Embryonic facial prominence (tissue), 1 donor: ENCODE measurements around the gene WASL.
"Not testable (repeated sequence)": the region's sequence is repeated elsewhere in the genome, so short reads cannot be mapped to it uniquely, and the experiment has no call there.

Source experiments
- DNase-seq: peaks from one replicate; pipeline ENCODE4 v3.0.0-alpha.2; 2016; ENCODE audit errors: extremely low spot score

Gene WASL

DNA sequence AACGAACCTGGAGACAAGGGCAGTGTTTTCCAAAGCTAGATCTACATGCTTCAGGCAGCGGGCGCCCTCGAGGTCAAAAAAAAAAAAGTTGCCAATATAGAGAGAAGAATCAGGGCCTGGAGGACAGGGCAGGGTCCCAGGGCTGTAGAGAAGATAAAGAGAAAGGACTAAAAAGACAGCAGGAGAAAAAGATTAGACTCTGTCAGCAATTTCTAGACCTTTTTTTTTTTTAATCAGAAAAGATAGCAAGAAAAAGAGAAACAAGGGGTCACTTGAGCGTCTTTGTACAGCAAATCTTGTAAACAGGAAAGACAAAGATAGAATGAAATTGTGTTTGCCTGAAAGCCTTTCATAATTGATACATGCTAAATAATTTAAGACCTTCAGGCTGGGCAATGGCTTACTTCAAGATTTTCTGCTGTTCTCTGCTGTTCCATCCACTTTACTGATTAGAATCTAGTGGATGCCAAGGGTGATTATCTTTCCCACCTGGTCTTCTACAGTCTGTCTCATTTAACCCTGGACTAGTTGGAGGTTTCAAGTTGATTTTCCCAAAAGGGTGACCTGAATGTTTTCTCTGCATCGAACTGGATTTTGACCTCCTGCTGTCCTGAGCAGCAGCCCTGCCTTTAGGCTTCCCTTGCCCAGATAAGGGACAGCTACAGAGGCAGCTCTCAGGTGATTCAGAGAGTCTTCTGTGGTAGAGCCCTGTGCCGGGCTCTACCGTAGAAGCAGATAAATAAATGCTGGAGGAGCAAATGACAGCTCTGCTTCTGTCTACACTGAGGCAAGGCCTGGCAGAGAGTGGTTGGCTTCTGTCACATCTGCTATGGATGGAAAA, 88.1 kb downstream of the WASL start:
- DNase-seq: no peak

DNA sequence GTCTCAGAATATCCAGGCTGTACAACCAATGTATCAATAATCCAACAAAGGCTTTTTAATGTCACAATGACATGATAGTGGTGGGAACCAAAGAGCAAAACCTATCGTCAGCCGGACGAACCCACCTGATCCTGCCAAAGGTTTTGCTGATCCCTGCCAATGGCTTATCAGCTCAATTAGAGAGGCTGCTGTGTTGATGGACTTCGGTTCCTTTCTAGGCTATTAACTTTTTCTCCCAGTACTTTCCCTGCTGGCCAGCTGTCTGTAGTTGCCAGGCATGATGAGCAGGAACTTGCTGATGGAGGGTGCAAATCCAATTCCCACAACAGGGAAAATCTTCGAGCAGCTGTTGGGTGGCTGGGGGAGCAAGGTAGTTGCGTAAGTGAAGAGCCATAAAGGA, 90.8 kb downstream of the WASL start:
- DNase-seq: no peak

DNA sequence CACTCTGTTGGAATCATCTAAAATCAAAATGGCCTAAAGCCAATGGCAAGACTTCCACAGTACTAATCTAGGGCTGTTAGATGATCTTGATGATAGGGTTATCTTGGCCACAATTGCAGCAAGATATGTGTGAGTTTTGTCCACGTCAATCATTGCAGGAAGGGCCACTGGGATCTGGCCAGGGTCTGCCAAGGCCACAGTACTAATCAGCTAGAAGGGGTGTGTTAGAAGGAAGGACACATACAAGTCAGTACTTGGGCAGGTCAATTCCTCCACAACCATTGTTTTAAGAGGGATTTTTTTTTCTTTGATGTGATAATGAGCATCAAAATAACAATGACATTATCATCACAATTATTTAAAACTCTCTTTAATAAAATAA, 91.5 kb downstream of the WASL start:
- no peak for DNase-seq

DNA sequence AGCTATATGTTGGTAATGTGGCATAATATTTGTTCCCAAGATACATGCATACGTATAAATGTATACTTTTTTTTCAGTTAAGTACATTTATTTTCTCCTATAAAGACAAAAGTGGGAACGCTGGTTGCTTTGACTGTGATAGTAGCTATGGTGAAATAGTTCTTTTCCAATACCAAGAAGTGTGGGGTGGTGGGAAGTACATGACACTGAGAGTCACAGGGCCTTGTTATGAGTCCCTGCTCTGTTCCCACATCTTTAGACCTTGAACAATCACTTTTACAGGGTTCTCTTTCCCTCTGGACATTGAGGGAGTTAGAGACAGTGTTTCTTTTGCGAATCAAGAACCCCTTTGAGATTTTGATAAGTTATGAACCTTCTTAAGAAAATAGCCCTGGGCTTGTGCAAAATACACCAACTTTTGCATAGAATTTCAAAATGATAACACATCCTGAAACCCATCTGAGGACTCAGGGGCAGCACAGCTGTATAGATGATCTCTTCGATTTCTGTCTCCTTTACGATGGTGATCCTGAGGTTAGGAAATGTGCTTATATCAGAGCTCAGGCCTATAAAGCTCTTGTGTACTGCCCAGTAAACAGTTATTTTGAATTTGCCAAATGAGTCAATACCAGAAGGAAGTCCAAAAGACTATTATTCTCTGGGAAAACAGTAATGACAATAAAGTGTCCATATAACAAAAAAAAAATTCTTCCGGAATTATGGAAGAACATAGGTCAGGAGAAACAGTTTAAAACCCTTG, 92.1 kb downstream of the WASL start:
- DNase-seq: no peak

DNA sequence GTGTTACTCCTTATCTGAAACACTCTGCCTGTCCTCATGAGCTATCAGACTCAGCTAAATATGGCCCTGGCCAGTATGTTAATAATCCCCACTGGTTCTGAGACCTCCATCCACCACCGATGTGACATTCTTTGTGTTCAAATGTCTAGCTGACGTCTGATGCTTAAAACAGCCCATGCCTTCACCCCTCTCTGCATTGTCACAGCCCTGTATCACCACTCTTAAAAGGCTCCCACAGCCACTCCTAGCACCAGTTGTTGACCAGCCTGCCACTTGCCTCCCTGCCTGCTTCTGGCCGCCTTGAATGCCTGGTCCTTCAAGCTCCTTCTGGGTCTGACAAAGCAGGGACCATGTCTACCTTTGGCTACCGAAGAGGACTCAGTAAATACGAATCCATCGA, 93.2 kb downstream of the WASL start, which contains the start of gene LMOD2:
Gene LMOD2 (plus strand): TSS at position 253 of the 400 bp plus-strand sequence. CDS start 98 bp downstream, at position 351.
- no peak for DNase-seq

DNA sequence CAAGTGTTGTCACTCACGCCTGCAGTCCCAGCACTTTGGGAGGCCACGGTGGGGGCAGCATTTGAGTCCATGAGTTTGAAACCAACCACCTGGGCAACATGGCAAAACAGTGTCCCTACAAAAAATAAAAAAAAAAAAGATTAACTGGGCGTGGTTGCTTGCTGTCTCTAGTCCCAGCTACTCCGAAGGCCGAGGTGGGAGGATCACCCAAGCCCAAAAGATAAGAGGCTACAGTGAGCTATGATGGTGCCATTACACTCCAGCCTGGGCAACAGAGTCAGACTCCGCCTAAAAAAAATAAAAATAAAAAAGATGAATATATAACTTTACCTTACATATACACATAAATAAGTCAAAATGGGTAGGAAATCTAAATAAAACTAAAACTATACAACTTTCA, 95.6 kb downstream of the WASL start:
- no peak for DNase-seq

DNA sequence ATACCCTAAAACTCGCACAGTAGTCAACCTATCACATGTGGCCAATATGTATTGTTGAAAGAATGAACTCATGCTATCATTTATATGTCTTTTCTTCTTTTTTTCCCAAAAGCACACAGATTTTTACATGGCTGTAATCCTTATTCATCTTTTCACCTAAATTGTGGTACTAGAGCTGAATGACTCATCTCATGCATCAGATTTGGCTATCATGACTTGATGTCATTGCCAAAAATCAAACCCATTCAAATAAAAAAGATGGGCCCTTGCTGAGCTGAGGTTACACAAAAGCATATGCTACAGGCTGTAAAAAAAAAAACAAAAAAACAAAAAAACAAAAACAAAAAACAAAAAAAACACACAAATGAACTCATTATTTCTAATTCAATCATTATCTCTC, 96.4 kb downstream of the WASL start:
- no peak for DNase-seq

DNA sequence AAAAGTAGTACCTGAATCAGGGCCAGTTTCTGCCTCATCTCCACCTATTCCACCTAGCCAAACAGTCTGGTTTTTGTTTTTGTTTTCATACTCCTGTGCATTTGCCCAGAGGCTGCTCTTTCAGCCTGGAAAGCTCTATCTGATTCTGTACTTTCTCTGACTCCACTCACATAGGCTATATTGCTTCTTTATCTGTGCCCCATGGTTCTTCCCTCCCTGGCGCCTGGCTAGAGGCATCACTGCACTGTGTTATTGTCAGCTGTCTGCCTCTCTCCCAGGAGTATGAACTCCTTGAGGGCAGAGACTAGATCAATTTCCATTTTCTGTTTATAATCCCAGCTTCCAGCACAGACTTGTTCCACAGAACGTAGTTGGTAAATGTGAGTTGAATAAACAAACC, 98.2 kb downstream of the WASL start:
- no peak for DNase-seq

DNA sequence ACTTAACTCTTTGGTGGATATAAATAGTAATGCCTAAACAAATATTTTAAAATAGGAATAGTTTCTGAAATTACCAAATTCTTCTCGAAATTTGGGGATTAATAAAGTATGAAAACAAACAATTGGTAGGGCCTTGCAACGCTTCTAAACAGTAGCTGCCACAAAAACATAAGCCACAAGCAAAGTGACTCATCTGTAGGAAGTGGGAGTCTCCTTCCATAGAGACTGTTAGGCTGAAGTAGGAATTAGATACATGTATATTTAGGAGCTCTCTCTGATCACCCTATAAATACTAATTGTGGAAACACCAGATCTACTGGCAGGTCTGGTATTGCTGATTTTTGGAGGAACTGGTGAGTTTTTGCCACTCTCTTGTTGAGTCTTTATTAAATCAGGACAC, 98.8 kb downstream of the WASL start:
- DNase-seq: no peak

DNA sequence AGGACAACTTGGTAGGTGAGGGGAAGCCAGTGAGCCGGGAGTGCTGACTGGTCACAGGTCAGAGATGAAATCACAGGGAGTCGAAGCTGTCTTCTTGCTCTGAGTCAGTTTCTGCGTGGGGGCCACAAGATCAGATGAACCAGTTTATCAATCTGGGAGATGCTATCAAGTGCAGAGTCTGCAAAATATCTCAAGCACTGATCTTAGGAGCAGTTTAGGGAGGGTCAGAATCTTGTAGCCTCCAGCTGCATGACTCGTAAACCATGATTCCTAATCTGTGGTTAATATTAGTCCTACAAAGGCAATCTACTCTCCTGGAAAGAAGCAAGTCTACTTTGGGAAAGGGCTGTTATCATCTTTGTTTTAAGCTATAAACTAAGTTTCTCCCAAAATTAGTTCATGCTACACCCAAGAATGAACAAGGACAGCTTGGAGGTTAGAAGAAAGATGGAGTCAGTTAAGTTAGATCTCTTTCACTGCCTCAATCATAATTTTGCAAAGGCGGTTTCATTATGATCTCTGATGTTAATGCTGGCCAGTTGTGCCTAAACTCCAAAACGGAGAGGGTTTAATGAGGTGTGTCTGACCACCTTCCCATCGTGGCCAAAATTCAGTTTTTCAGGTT, 101.6 kb downstream of the WASL start:
- DNase-seq: no peak

DNA sequence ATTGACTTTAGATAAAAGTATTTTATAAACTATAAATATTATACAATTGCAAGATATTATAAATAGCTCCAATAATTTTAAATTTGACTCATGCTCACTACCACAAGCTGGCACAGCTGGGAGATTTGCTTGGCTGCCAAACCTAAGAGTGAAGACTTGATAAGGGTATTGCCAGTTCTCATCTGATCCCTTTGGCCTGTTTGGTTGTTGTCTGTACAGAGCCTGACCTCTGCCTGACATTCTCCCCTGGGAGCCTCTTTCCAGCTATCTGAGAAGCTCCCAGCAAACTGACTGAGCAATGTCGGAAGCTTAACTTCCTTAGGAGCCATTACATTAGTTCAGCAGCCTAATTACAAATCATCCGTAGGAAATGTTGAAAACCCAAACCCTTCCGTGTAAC, 103.3 kb downstream of the WASL start:
- no peak for DNase-seq

DNA sequence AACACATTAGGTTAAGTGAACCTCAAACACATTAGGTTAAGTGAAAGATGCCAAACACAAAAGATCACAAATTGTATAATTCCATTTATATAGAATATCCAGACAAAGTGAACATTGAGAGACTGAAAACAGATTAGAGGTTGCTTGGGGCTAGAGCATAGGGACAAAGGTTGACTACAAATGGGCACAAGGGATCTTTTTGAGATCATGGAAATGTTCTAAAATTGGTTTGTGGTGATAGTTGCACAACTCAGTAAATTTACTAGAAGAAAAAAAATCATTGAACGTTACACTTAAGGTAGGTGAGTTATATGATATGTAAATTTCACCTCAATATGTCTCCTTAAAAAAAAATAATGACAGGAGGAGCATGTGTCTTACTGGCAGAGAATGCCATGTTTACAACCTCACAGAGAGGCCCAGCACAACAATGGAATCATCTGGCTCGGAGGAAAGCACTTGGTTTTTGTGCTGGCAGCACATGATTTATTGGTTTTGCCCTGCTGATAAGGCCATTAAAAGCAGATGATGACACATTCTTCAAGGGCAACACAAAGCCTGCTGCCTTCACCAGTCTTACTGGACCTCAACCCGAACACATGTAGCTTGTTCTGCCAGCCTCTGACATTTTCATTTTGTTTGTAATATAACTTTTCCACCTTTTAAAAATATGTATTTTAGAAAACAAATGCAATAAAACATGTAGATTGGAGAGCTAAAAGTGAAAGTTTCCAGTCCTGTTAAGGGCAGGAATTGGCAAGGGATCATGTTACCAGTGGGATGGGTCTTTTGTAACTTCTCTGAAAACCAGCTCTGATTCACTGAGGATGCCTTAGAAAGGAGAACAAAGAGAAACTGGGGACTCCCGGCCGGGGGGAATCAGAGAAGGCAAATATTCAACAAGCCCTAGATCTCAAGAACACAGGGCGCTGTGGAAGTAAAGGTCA, 105.0 kb downstream of the WASL start:
- no peak for DNase-seq

DNA sequence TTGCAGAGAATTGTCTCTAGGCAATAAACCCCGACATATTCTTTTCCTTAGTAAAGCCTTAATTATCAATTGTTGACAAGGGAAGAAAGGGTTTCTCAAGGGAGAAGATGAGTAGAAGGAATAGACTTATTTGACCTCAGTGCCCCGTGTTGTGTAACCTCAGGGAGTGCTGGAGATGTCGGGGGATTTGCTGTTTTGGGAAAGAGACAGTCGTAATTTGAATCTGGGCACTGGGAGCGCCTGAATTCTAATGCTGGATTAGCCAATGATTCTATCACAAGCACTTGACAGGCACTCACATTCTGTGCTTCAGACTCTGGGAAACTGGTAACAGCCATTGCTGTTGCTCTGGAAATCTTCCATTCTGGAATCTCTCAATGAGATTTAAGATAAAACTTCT, 106.9 kb downstream of the WASL start:
- DNase-seq: no peak

DNA sequence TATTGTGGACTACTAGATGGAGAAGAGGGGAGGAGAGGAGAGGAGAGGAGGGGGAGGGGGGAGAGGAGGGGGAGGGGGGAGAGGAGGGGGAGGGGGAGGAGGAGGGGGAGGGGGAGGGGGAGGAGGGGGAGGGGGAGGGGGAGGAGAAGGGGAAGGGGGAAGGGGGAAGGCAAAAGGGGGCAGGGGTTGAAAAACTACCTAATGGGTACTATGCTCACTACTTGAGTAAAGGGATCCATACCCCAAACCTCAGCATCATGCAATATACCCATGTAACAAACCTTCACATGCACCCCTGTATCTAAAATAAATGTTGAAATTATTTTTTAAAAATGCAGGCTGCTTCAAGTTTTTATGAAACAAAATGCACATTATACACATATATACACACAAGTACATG, 108.2 kb downstream of the WASL start:
- DNase-seq: peak; percentile 20

DNA sequence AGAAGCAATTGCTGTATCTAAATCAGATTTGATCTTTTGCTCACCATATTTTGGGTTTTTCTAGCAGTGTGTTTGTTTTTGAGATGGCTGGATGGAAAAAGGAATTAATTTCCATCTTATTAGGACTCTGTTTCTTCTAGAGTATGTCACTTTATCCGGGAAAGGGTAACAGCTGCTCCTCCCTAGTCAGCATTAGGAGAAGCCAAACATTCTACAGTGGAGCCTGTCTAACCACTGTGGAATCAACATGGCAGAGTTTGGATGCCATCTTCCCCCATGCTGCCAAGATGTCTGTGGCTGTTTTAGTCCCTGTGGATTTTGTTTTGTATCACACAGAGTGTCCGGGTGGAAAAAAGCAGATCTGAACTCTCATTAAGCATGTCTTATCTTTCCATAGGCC, 109.2 kb downstream of the WASL start:
- no peak for DNase-seq

DNA sequence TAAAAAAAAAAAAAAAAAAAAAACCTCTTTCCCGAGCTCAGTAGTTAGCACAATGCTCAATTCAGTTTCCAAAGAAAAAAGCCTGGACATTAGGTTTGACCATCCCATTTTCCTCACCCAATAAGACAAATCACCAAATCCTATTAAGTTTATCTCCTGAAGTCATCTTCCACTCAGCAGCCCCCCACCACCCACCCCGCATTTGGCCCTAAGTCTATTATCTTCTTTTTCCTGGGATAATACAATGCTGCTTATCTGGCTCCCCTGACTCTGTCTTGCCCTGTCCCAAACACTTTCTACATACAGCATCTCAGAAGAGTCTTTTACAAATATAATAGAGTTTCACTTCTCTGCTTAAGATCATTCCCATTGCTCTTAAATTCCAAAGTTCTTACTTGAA, 110.9 kb downstream of the WASL start:
- no peak for DNase-seq

DNA sequence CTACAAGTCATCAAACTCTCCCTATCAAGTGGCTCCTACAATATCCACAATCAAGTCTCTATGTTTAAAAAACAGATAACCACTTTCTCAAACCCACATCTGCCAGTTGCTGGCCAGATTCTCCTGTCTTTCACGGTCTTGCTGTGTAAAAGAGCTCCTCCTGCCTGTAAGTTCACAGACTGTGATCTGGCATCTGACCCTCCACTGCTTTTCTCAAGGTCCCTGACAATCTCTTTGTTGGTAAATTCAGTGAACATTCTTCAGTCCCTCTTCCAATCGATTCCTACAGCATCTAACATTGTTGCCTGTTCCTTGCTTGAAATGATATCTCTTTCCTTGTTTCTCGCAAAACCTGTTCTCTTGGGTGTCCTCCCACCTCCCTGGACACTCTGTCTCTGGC, 111.6 kb downstream of the WASL start:
- no peak for DNase-seq

DNA sequence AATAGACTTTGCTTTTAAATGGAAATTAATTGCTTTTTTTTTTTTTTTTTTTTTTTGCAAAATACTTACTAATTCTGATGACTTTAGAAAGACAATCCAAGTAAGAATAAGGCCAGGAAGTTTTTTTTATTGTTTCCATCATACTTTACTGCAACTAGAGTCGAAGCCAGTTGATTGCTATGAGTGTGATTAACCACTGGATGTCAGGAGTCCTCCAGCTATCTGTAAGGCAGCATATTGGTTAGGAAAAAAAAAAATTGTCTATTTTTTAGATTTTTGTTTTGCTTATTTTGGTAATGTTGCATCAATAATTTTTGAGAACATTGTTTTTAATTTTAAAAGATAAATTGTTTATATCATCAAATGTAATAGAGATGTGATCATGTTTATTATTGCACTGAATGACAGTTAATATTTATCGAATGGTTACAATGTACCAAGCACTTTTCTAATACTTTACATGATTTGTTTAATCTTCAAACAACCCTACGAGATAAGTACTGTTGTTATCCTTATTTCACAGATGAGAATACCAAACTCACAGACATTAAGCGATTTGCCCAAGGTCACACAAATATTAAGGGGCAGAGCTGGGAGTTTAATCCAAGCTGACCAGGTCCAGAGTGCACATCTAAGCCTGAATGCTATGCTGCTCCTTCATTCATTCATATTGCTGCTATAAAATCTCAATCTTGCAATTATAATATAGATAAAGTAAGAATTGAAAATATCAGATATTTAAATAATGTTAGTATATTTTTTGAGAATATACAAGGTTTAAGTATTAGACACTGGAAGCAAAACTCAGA, 113.0 kb downstream of the WASL start:
- DNase-seq: no peak

DNA sequence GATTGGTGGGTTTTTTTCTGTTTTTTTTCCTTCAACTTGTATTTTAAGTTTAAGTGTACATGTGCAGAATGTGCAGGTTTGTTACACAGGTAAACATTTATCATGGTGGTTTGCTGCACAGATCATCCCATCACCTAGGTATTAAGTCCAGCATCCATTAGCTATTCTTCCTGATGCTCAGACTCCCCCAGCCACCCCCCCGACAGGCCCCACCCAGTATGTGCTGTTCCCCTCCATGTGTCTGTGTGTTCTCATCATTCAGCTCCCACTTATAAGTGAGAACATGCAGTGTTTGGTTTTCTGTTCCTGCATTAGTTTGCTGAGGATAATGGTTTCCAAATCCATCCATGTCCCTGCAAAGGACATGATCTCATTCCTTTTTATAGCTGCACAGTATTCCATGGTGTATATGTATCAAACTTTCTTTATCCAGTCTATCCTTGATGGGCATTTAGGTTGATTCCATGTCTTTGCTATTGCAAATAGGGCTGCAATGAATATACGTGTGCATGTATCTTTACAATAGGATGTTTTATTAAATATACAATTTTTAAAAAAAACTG, 114.7 kb downstream of the WASL start:
- not testable (repeated sequence) for DNase-seq

DNA sequence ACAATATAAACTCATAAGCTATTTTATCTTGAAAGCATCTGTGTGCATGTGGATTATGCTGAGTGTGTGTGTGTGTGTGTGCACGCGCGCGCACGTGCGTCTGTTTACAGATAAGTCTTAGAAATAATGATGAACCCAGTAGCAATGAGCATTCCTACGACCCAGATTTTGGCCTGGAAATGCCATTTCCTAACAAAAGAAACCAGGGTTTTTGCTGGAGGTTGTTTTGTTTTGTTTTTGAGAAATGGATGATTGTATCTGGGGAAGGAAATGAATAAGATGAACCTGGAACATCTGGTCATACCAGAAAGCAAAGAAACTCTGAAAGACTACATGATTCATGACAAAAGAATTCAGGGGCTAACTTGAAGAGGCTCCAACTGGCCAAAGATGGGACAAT, 115.2 kb downstream of the WASL start:
- DNase-seq: no peak
